ENCODE data around the gene VIM.
"Not testable (repeated sequence)": the region's sequence is repeated elsewhere in the genome, so short reads cannot be mapped to it uniquely, and the experiment has no call there.

The VIM gene

DNA sequence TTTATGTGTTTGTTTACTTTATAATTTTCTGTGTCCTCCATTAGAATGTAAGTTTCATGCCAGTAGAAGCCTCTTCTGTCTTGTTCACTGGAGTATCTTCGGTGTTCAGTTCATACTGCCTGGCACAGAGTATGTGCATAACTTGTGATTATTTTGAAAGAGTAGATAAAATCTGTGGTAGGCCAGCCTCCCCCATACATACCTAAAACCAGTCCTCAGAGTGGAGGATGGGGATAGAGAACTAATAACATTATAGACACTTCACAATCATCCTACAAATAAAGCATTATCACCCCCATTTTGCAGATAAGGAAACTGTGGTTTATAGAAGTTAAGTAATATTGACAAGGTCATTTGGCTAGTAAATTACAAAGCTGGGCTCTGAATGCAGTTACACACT is 28.0 kb downstream of the VIM start:
- DNase-seq (ENCODE audit: low read depth, low spot score), result no peak

- DNase-seq (ENCODE audit: low read depth, low spot score), result no peak
Observed at GRCh38 chr10:17256627-17257026, 28.6 kb downstream of the VIM start.

- peak; percentile 20 for DNase-seq (ENCODE audit: low read depth, low spot score)
Observed at GRCh38 chr10:17257466-17258321, 29.7 kb downstream of the VIM start.

DNA sequence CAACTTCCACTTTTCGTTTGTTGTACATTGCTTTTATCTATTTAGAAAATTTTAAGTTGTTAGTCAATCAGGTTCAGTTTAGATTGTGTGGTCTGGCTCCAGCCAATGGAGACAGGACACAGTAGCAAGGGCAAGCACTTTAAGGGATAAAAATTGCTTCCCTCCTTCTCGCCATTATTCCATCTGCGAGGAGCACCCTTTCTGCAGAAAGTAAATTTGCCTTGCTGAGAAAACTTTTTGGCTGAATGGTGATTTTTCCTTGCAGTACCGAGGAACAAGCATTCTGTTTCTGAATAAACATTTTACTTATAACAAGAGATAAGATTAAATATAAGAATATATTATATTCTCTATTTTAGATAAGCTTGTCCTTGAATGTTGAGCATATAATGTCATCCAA is 34.5 kb downstream of the VIM start:
- DNase-seq (ENCODE audit: low read depth, low spot score), result no peak

GRCh38 chr10:17263580-17263979 is 35.5 kb downstream of the VIM start:
- no peak for DNase-seq (ENCODE audit: low read depth, low spot score)

DNA sequence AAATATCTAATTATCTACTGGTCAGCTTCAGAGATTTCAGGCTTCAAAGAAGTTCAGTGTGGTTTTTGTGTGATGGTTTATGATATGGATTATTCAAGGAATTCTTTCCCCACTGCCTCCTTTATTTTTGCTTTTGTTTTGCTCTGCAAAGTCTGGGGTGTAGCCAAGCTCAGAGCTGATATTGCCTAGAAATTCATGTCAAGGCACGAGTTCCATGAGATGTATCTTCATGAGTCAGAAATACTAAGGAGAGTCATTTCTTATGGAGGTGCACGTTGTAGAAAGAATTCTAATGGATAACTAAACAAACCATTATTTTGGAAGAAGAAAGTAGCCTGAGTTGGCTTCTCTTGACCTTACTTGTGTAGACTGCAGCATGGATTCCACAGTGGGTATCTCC is 37.4 kb downstream of the VIM start:
- DNase-seq (ENCODE audit: low read depth, low spot score), result no peak

DNA sequence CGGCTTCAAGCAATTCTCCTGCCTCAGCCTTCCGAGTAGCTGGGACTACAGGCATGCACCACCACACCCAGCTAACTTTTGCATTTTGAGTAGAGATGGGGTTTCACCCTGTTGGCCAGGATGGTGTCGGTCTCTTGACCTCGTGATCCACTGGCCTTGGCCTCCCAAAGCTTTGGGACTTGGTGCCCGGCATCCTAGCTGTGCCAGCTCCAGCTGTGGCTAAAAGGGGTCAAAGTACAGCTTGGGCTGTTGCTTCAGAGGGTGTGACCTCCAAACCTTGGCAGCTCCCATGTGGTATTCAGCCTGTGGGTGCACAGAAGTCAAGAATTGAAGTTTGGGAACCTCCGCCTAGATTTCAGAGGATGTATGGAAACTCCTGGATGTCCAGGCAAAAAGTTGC is 38.5 kb downstream of the VIM start:
- not testable (repeated sequence) for DNase-seq (ENCODE audit: low read depth, low spot score)

DNA sequence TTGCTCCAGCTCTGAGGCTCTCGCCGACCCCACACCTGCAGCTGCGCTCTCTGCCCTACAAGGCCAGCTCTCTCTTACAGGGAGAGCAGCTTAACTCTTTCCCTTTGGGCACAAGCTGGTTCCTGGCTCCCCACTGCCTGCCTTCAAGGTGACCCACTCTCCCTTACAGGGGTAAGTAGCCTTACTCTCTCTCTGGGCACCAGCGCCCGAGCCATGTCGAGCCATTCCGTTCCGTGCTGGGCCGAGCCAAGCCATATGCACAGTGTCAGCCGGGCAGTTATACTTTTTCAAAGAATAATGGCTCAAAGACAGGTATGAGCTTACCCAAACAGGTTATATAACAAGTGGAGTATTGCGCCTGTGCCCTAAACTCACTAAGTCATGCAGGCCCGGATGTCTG is 44.6 kb downstream of the VIM start:
- DNase-seq (ENCODE audit: low read depth, low spot score), result no peak

DNA sequence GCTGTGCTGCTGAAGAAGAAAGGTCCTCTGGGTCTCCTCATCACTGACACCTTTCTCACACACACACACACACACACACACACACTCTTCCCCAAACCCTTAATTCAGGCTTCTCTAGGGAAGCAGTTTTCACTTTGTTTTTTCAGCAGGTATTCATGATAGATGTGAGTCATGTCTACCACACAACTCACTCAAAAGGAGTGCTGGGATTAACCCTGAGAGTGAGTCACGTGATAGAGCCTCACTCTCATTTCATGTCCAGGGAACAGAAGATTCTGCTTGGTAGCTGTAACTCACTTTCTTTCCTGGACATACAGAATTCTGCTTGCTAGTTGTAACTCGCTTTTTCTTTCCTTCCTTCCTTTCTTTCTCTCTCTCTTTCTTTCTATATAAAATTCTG is 45.4 kb downstream of the VIM start:
- DNase-seq (ENCODE audit: low read depth, low spot score), result no peak

DNA sequence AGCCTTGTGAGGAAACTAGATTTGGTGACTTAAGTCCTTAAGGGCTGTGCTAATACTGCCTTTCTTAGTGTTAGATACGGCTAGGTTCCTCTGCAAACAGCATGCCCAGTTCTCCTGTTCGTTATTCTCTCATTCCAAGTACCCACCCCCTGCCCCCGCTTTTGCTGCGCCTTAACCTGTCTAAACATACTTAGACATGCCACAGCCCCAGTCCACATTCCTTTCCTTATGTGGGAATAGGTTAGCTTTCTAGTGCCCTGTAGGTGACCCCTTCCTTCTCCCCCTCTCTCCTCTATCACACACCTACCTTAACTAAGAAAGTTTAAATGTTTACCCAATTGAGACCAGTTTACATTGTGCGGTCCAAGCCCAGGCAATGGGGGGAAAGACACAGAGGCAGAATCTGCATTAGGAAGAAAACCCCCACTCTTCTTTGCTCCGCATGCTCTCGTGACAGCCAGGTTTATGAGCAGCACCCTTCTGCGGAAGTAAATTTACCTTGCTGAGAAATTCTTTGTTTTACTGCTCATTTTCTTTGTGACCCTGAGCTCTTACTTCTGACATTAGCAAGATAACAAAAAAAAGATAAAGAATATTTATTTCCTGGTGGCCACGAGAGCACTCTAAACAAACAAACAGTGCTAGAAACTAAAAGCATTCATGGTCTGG is 48.8 kb downstream of the VIM start:
- DNase-seq (ENCODE audit: low read depth, low spot score), result no peak

- no peak for DNase-seq (ENCODE audit: low read depth, low spot score)
Observed at GRCh38 chr10:17278607-17279240, 50.7 kb downstream of the VIM start.

- no peak for DNase-seq (ENCODE audit: low read depth, low spot score)
Observed at GRCh38 chr10:17282311-17282710, 54.3 kb downstream of the VIM start.

DNA sequence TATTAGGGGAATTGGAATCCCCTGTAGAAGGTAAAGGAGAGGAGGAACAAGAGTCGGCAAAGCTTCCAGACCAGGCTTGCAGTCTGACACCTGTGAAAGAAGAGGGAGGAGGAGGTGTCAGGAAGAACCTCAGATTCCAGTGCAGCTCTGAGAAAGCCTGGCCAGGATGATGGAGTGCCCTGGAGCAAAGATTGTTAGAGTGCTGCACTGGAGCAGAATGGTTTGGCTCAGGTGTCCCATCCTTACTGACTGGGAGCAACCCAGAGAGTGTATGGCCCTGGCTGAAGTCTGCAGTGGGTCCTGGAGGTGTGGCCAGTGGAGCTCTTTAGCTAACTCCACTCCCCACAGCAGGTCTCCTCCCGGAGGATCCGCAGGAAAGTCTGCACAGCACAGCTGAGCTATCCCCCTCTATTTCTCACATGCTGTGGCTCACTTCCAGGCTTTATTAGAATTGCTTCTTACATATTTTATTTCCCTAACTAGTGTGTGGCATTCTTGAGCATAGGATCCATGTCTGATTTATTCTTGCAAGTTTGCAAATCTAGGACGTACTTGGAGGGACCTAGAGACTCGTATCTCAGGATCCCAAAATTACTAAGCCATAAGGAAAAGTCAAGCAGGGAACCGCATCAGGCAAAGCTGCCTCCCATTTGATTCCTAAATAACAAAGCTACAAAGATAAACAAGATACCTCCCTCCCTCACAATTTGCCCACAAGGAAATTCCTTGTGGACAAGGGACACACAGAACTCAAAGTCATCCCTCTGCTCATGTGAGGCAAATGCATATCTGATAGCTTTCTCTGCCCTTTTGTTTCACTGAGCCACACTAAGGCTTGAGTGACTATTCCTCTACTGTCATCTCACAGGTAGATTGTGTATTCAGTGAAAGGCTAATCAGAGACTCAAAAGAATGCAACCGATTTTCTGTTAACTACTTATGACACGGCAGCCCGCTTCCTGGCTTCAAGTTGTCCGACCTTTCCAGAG is 58.8 kb downstream of the VIM start:
- no peak for DNase-seq (ENCODE audit: low read depth, low spot score)
